Muscle layer of colon (tissue), 2 donors: Measurements from ENCODE around the gene NHSL1.

Experiments used
- H3K27ac ChIP-seq: one replicate; pipeline ENCODE4 v1.7.0; 2013; ENCODE audit warnings: low read depth, mild to moderate bottlenecking, low read length, moderate library complexity
- H3K27me3 ChIP-seq, 2 donors: one replicate each; pipeline ENCODE4 v1.7.0; 2013; ENCODE audit warnings: low read length in 2 of 2, mild to moderate bottlenecking in 2 of 2; ENCODE audit not compliant: insufficient read depth in 2 of 2, control insufficient read depth in 1 of 2
- H3K36me3 ChIP-seq: one replicate; pipeline ENCODE4 v1.7.0; 2013; ENCODE audit warnings: mild to moderate bottlenecking, low read length; ENCODE audit not compliant: insufficient read depth
- H3K4me1 ChIP-seq: one replicate; pipeline ENCODE4 v1.7.0; 2013; ENCODE audit warnings: mild to moderate bottlenecking, low read length; ENCODE audit not compliant: insufficient read depth
- H3K4me3 ChIP-seq, 2 donors: one replicate each; pipeline ENCODE4 v1.7.0; 2013; ENCODE audit warnings: low read length in 2 of 2, low read depth in 1 of 2, mild to moderate bottlenecking in 1 of 2, moderate library complexity in 1 of 2
- H3K9ac ChIP-seq: one replicate; pipeline ENCODE4 v1.7.0; 2013; ENCODE audit warnings: low read length
- H3K9me3 ChIP-seq: one replicate; pipeline ENCODE4 v1.7.0; 2013; ENCODE audit warnings: mild to moderate bottlenecking, low read length
- donor health status: abdominal sarcoma.
- donor health status: Adenocarcinoma of cecum.

Gene NHSL1

GRCh38 chr6:138419766-138420165, 79.5 kb downstream of the NHSL1 start:
- no peak overlapping the region for H3K4me3 ChIP-seq
- no peaks in the 10 kb centered on the region for H3K27me3 ChIP-seq
- no peaks in the 10 kb centered on the region for H3K9me3 ChIP-seq
- H3K4me1 ChIP-seq = no peaks in the 10 kb centered on the region
- no peak overlapping the region for H3K27ac ChIP-seq
- peaks cover 11% of the 10 kb centered on the region for H3K36me3 ChIP-seq
- no peak overlapping the region for H3K9ac ChIP-seq

GRCh38 chr6:138418118-138418742, 81.1 kb downstream of the NHSL1 start:
- Histone ChIP-seq H3K9me3 (no peaks in the 10 kb centered on the region), H3K27ac (no peak overlapping the region), H3K4me1 (no peaks in the 10 kb centered on the region), H3K27me3 (no peaks in the 10 kb centered on the region), H3K4me3 (no peak overlapping the region), H3K36me3 (peaks cover 25% of the 10 kb centered on the region), H3K9ac (no peak overlapping the region)

DNA sequence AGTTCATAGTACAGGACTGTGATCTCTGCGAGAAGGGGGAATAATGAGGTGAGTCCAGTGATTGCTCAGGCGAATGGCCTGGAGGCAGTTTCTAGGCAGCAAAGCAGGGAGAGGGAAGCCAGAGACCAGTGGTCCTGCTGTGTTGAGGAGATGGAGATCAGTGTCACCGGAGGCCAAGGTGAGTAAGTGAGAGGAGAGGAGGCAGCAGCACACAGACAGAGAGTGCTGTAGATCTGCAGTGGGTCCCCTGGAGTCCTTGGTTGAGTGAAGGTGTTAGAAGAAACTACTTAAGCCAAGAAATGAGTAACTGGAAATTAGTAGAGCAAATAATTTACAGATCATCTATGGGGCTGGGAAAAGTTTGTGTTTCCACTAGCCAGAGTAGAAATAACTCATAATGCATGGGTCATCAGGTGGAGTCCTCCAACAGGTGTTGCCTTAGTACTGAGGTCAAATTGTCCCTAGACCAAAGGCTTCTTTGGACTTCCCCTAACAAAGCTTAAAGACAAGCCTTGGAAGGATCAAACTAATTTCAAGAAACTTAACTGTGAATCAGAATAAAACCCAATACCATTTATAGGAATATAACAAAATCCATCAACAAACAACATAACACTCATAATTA, 81.7 kb downstream of the NHSL1 start:
- no peak overlapping the region for H3K4me3 ChIP-seq
- H3K36me3 ChIP-seq = peaks cover 27% of the 10 kb centered on the region
- no peak overlapping the region for H3K9ac ChIP-seq
- H3K4me1 ChIP-seq = no peaks in the 10 kb centered on the region
- H3K27ac ChIP-seq = no peak overlapping the region
- no peaks in the 10 kb centered on the region for H3K27me3 ChIP-seq
- no peaks in the 10 kb centered on the region for H3K9me3 ChIP-seq

- Histone ChIP-seq H3K9ac (no peak overlapping the region), H3K27me3 (no peaks in the 10 kb centered on the region), H3K36me3 (peaks cover 37% of the 10 kb centered on the region), H3K4me1 (no peaks in the 10 kb centered on the region), H3K4me3 (no peak overlapping the region), H3K27ac (no peak overlapping the region), H3K9me3 (no peaks in the 10 kb centered on the region)
Observed at GRCh38 chr6:138416206-138416605, 83.1 kb downstream of the NHSL1 start.

- Histone ChIP-seq H3K4me1 (no peaks in the 10 kb centered on the region), H3K27me3 (no peaks in the 10 kb centered on the region), H3K9me3 (no peaks in the 10 kb centered on the region), H3K36me3 (peaks cover 38% of the 10 kb centered on the region), H3K27ac (no peak overlapping the region), H3K4me3 (no peak overlapping the region), H3K9ac (no peak overlapping the region)
Observed at GRCh38 chr6:138415125-138415524, 84.2 kb downstream of the NHSL1 start.

DNA sequence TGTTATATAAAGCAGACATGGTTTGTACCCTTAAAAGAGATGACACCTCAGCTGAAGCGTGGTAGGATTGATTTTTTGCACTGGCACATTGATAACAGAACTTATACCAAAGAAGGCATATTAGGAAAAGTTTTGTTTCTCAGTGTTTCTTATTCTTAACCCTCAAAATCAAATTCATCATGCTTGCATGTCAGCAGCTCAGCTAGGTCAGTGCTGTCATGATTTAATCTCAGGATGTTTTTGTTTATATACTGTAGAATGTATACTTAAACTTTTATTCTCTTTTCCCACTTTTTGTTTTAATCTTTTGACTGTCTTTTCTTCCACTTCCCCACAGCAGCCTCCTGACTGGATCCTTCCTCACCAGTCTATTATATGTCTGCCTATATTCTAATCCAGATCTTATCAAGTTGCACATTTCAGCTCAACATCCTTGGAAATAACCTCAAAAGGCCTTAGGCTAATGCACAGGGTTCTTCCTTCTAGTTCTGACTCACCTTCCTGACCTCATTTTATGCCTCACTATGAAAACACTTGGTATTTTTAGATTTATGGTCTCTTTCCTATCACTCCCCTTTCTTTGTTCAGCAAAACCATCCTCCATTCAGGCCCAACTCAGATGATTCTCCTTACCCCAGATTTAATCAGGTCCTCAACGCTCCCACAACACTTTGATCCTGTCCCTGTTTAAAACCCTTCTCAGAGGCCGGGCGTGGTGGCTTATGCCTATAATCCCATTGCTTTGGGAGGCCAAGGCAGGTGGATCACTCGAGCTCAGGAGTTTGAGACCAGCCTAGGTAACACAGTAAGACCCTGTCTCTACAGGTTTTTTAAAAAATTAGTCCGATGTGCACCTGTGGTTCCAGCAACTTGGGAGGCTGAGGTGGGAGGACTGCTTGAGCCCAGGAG, 88.1 kb downstream of the NHSL1 start:
- no peaks in the 10 kb centered on the region for H3K9me3 ChIP-seq
- no peak overlapping the region for H3K27ac ChIP-seq
- H3K4me3 ChIP-seq = no peak overlapping the region
- H3K36me3 ChIP-seq = peaks cover 52% of the 10 kb centered on the region
- H3K27me3 ChIP-seq = no peaks in the 10 kb centered on the region
- H3K4me1 ChIP-seq = no peaks in the 10 kb centered on the region
- H3K9ac ChIP-seq = no peak overlapping the region

GRCh38 chr6:138410048-138410735, 89.1 kb downstream of the NHSL1 start:
- Histone ChIP-seq H3K9me3 (no peaks in the 10 kb centered on the region), H3K4me3 (no peak overlapping the region), H3K36me3 (peaks cover 57% of the 10 kb centered on the region), H3K4me1 (no peaks in the 10 kb centered on the region), H3K27me3 (no peaks in the 10 kb centered on the region), H3K27ac (no peak overlapping the region), H3K9ac (no peak overlapping the region)

- H3K27ac ChIP-seq = no peak overlapping the region
- no peak overlapping the region for H3K9ac ChIP-seq
- H3K27me3 ChIP-seq = no peaks in the 10 kb centered on the region
- H3K4me3 ChIP-seq = no peak overlapping the region
- H3K4me1 ChIP-seq = no peaks in the 10 kb centered on the region
- H3K36me3 ChIP-seq = peaks cover 33% of the 10 kb centered on the region
- no peaks in the 10 kb centered on the region for H3K9me3 ChIP-seq
Observed at GRCh38 chr6:138406443-138406842, 92.9 kb downstream of the NHSL1 start.

GRCh38 chr6:138405816-138406413, 93.4 kb downstream of the NHSL1 start:
- peaks cover 29% of the 10 kb centered on the region for H3K36me3 ChIP-seq
- no peak overlapping the region for H3K4me3 ChIP-seq
- H3K27ac ChIP-seq = no peak overlapping the region
- H3K4me1 ChIP-seq = no peaks in the 10 kb centered on the region
- no peak overlapping the region for H3K9ac ChIP-seq
- no peaks in the 10 kb centered on the region for H3K27me3 ChIP-seq
- H3K9me3 ChIP-seq = no peaks in the 10 kb centered on the region

DNA sequence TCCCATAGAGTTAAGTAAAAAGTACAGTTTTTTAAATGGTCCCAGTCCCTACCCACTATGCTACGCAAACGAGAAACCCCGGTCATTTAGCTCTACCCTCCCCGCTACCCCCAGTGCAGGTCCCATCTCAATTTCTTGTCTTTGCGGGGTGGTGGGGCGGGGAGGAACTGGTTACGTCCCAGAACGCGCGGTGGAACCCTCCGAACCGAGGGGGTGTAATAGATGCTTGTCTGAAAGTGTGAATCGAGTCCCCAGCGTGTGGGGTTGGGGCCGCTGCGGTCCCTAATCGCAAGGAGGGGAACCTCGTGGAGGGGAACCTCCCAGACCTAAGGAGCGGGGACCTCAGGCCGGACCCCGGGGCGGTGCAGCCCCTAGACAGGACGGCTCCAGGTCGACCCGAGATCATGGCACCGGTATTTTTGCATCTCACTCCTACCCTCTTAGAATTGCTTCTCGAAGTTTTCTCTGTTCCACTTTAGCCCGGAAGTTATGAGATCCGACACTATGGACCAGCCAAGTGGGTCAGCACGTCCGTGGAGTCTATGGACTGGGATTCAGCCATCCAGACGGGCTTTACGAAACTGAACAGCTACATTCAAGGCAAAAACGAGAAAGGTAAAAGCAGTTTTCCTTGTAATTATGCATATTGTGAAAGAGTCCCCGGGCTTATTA, 94.5 kb downstream of the NHSL1 start:
- peak overlapping the region; percentile 38 for H3K9ac ChIP-seq
- no peaks in the 10 kb centered on the region for H3K9me3 ChIP-seq
- H3K4me3 ChIP-seq = peak overlapping the region; percentile 86 to 87
- H3K27me3 ChIP-seq = no peaks in the 10 kb centered on the region
- H3K4me1 ChIP-seq = no peaks in the 10 kb centered on the region
- peak overlapping the region; percentile 90 for H3K27ac ChIP-seq
- peaks cover 28% of the 10 kb centered on the region for H3K36me3 ChIP-seq
